Neural progenitor cell (in vitro differentiated cells): ENCODE measurements around the gene RNLS. TPM values are rescaled to one million over a fixed set of nuclear protein-coding genes. Genes with fewer than 3 reads are reported as not detected.
"Not testable (repeated sequence)": the region's sequence is repeated elsewhere in the genome, so short reads cannot be mapped to it uniquely, and the experiment has no call there.

Source experiments
- DNase-seq: peaks from one replicate; pipeline ENCODE4 v3.0.0-alpha.2; 2016; ENCODE audit warnings: low spot score
- H2AFZ ChIP-seq: fragments of 200-600 bp; sonication (generic); replicated peaks from 2 replicates; pipeline ENCODE4 v1.6.1; 2016; ENCODE audit warnings: antibody characterized with exemption
- H3F3A ChIP-seq: fragments of 200-600 bp; sonication (generic); 2 replicates; pipeline ENCODE4 v1.6.1; 2016; ENCODE audit warnings: antibody characterized with exemption, low read depth
- H3K27ac ChIP-seq: fragments of 200-600 bp; sonication (generic); 2 replicates; pipeline ENCODE4 v1.5.1; 2016; ENCODE audit warnings: mild to moderate bottlenecking
- H3K27me3 ChIP-seq: fragments of 200-600 bp; sonication (generic); 2 replicates; pipeline ENCODE4 v1.6.1; 2016; ENCODE audit warnings: mild to moderate bottlenecking, moderate library complexity
- H3K36me3 ChIP-seq: fragments of 200-600 bp; sonication (generic); 2 replicates; pipeline ENCODE4 v1.5.1; 2016
- H3K4me1 ChIP-seq: fragments of 200-600 bp; sonication (generic); 2 replicates; pipeline ENCODE4 v1.6.1; 2016; ENCODE audit warnings: mixed run types
- H3K4me2 ChIP-seq: fragments of 200-600 bp; sonication (generic); 2 replicates; pipeline ENCODE4 v1.6.1; 2016
- H3K4me3 ChIP-seq: fragments of 200-600 bp; sonication (generic); 2 replicates; pipeline ENCODE4 v1.5.1; 2016
- H3K79me2 ChIP-seq: fragments of 200-600 bp; sonication (generic); 2 replicates; pipeline ENCODE4 v1.6.1; 2016; ENCODE audit warnings: low read depth
- H3K9ac ChIP-seq: fragments of 200-600 bp; sonication (generic); 2 replicates; pipeline ENCODE4 v1.6.1; 2016
- H3K9me3 ChIP-seq: fragments of 200-600 bp; sonication (generic); 2 replicates; pipeline ENCODE4 v1.5.1; 2016; ENCODE audit warnings: low read depth
- H4K20me1 ChIP-seq: fragments of 200-600 bp; sonication (generic); 2 replicates; pipeline ENCODE4 v1.6.1; 2016; ENCODE audit warnings: low read depth
- H3K27ac Mint-ChIP-seq: 3 replicates; pipeline ENCODE4 v1.8.0; 2021; ENCODE audit warnings: mixed read lengths
- H3K27me3 Mint-ChIP-seq: 2 replicates; pipeline ENCODE4 v1.8.0; 2022; ENCODE audit warnings: low read depth, mild to moderate bottlenecking, inconsistent platforms, moderate library complexity, mixed read lengths; ENCODE audit not compliant: insufficient read depth
- H3K36me3 Mint-ChIP-seq: 3 replicates; pipeline ENCODE4 v1.8.0; 2021; ENCODE audit warnings: mixed read lengths
- H3K4me1 Mint-ChIP-seq: 3 replicates; pipeline ENCODE4 v1.8.0; 2021; ENCODE audit warnings: mixed read lengths
- H3K4me3 Mint-ChIP-seq: 3 replicates; pipeline ENCODE4 v1.8.0; 2021; ENCODE audit warnings: mild to moderate bottlenecking, moderate library complexity, mixed read lengths
- H3K9me3 Mint-ChIP-seq: 3 replicates; pipeline ENCODE4 v1.8.0; 2020; ENCODE audit warnings: mixed read lengths
- CTCF ChIP-seq: fragments of 200-600 bp; sonication (generic); IDR thresholded peaks from 2 replicates; pipeline ENCODE4 v1.5.1; 2017; ENCODE audit warnings: antibody characterized with exemption, mild to moderate bottlenecking
- EZH2 ChIP-seq: fragments of 200-600 bp; sonication (generic); IDR thresholded peaks from 2 replicates; pipeline ENCODE4 v1.6.1; 2017; ENCODE audit warnings: antibody characterized with exemption, mild to moderate bottlenecking, moderate library complexity
- EZH2phosphoT487 ChIP-seq: fragments of 200-600 bp; sonication (generic); IDR thresholded peaks from 2 replicates; pipeline ENCODE4 v1.6.1; 2017; ENCODE audit warnings: antibody characterized with exemption
- total RNA-seq: library from RNA; depleted of rRNA; stranded (reverse); fragments of >200 nt; gene quantifications from 2 replicates; pipeline ENCODE4 v1.2.3, GENCODE V29; 2015; ENCODE audit warnings: low replicate concordance

Gene RNLS
- total RNA-seq, 1 donor from 2014 or later, result 9.1 TPM

- Histone ChIP-seq H3K4me2 (no peak overlapping the region), H3K36me3 (no peaks in the 10 kb centered on the region), H4K20me1 (no peaks in the 10 kb centered on the region), H3K4me3 (no peak overlapping the region), H2AFZ (no peak overlapping the region), H3K79me2 (no peaks in the 10 kb centered on the region), H3K27ac (no peak overlapping the region), H3K27me3 (no peaks in the 10 kb centered on the region), H3K4me1 (peaks cover 3% of the 10 kb centered on the region), H3K9ac (no peak overlapping the region), H3F3A (no peaks in the 10 kb centered on the region), H3K9me3 (no peaks in the 10 kb centered on the region)
- Mint-ChIP-seq H3K4me3 (no peak overlapping the region), H3K4me1 (peaks cover 6% of the 10 kb centered on the region), H3K36me3 (no peaks in the 10 kb centered on the region), H3K9me3 (no peaks in the 10 kb centered on the region), H3K27ac (no peak overlapping the region), H3K27me3 (no peaks in the 10 kb centered on the region)
- no peak for TF ChIP-seq EZH2phosphoT487
- TF ChIP-seq EZH2, result no peak
- TF ChIP-seq CTCF, result no peak
- no peak for DNase-seq
These were observed 89.2 kb downstream of the RNLS start for GRCh38 chr10:88493691-88494483.

GRCh38 chr10:88491314-88491713, 91.8 kb downstream of the RNLS start:
- Histone ChIP-seq H3F3A (no peaks in the 10 kb centered on the region), H3K36me3 (no peaks in the 10 kb centered on the region), H4K20me1 (no peaks in the 10 kb centered on the region), H3K9ac (no peak overlapping the region), H3K79me2 (no peaks in the 10 kb centered on the region), H3K4me3 (no peak overlapping the region), H3K4me2 (no peak overlapping the region), H2AFZ (no peak overlapping the region), H3K4me1 (peaks cover 3% of the 10 kb centered on the region), H3K27ac (no peak overlapping the region), H3K9me3 (no peaks in the 10 kb centered on the region), H3K27me3 (no peaks in the 10 kb centered on the region)
- no peak for DNase-seq
- Mint-ChIP-seq H3K27ac (no peak overlapping the region), H3K4me1 (peaks cover 6% of the 10 kb centered on the region), H3K4me3 (no peak overlapping the region), H3K9me3 (no peaks in the 10 kb centered on the region), H3K27me3 (peaks cover 2% of the 10 kb centered on the region), H3K36me3 (no peaks in the 10 kb centered on the region)
- TF ChIP-seq EZH2, result no peak
- TF ChIP-seq EZH2phosphoT487, result no peak

- TF ChIP-seq CTCF (no peak), EZH2phosphoT487 (no peak), EZH2 (no peak)
- H3K36me3 ChIP-seq, result no peaks in the 10 kb centered on the region
- H3K27ac ChIP-seq, result no peak overlapping the region
- no peak overlapping the region for H3K4me2 ChIP-seq
- no peak overlapping the region for H2AFZ ChIP-seq
- peaks cover 2% of the 10 kb centered on the region for H3K27me3 Mint-ChIP-seq
- no peak overlapping the region for H3K4me3 Mint-ChIP-seq
- no peaks in the 10 kb centered on the region for H3K9me3 ChIP-seq
- no peak for DNase-seq
- H4K20me1 ChIP-seq, result no peaks in the 10 kb centered on the region
- H3F3A ChIP-seq, result no peaks in the 10 kb centered on the region
- no peaks in the 10 kb centered on the region for H3K36me3 Mint-ChIP-seq
- H3K27me3 ChIP-seq, result no peaks in the 10 kb centered on the region
- H3K4me1 Mint-ChIP-seq, result peaks cover 2% of the 10 kb centered on the region
- no peak overlapping the region for H3K4me3 ChIP-seq
- peaks cover 3% of the 10 kb centered on the region for H3K4me1 ChIP-seq
- no peak overlapping the region for H3K27ac Mint-ChIP-seq
- no peaks in the 10 kb centered on the region for H3K9me3 Mint-ChIP-seq
- H3K9ac ChIP-seq, result no peak overlapping the region
- H3K79me2 ChIP-seq, result no peaks in the 10 kb centered on the region
These were observed 92.7 kb downstream of the RNLS start for GRCh38 chr10:88490231-88490980.

GRCh38 chr10:88489107-88489506, 94.0 kb downstream of the RNLS start:
- Histone ChIP-seq H3F3A (no peaks in the 10 kb centered on the region), H3K4me1 (peaks cover 3% of the 10 kb centered on the region), H3K4me2 (no peak overlapping the region), H2AFZ (no peak overlapping the region), H3K27me3 (no peaks in the 10 kb centered on the region), H3K9ac (no peak overlapping the region), H3K79me2 (no peaks in the 10 kb centered on the region), H3K36me3 (no peaks in the 10 kb centered on the region), H3K4me3 (no peak overlapping the region), H4K20me1 (no peaks in the 10 kb centered on the region), H3K27ac (no peak overlapping the region), H3K9me3 (no peaks in the 10 kb centered on the region)
- peaks cover 2% of the 10 kb centered on the region for H3K4me1 Mint-ChIP-seq
- H3K9me3 Mint-ChIP-seq, result no peaks in the 10 kb centered on the region
- no peak overlapping the region for H3K27ac Mint-ChIP-seq
- H3K27me3 Mint-ChIP-seq, result peaks cover 2% of the 10 kb centered on the region
- H3K36me3 Mint-ChIP-seq, result no peaks in the 10 kb centered on the region
- no peak overlapping the region for H3K4me3 Mint-ChIP-seq
- no peak for TF ChIP-seq CTCF
- no peak for TF ChIP-seq EZH2phosphoT487
- TF ChIP-seq EZH2, result no peak
- DNase-seq, result no peak

GRCh38 chr10:88486816-88487215, 96.3 kb downstream of the RNLS start:
- H2AFZ ChIP-seq, DNase-seq, H3K27ac Mint-ChIP-seq, H3K27ac ChIP-seq, H3K36me3 ChIP-seq, H3F3A ChIP-seq, H3K27me3 Mint-ChIP-seq, H3K4me3 Mint-ChIP-seq, H3K9me3 Mint-ChIP-seq, H4K20me1 ChIP-seq, H3K79me2 ChIP-seq, H3K36me3 Mint-ChIP-seq, H3K4me2 ChIP-seq, H3K4me1 ChIP-seq, H3K9ac ChIP-seq, H3K4me3 ChIP-seq, H3K9me3 ChIP-seq, H3K4me1 Mint-ChIP-seq, H3K27me3 ChIP-seq: not testable (repeated sequence)
